Measurements from ENCODE around the gene PMP22.

Gene PMP22

DNA sequence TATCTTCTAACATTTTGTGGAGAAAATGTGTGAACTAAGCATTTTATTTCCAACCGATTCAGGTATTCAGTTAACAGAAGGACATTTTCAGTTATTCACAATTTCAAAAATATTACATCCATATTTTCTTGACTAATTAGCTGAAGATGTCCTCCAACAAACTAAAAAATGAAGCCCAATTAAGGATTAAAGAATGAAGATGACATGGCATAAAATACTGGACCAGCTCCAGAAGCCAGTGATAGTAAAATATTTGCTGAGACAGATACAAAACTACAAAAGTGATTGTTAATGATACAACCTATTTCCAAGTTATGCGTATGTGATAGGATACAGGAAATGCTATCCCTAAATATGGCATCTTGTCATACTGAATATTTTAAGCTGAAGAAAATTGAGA, 48.6 kb downstream of the PMP22 start:
- no peak for TF ChIP-seq TAF1 (IDR thresholded peaks at IDR 0.05; ENCODE audit: low read depth)

DNA sequence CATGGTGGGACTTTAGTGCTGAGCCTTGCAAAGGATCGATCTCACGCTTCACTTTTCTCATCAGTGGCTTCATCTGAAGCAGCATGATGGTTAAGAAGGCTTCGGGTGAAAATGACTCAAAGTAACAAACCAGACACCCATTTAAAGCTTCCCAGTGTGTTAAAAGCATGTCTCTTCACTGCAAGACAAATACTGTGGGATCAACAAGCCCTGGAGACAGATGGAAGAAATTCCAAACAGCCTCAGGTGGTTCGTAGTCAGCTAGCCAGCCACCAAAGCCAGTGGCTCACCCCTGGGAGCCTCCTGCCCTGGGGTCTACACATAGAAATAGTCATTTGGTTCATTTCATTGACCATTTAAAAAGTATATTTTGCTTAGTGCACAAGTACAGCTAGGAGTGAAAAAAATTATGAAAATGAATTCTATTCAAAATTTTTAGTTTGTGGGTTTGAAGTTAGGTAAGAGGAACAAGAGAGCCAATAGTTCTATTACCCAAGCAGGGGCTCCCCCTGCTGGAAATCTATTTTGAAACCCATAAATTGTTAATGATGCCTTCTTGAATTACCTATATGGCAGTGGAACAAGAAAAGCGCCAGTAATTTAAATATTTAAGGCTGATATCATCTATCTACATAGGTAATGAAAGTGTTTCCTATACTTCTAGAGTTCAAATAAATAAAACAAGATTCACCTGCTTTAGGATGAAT, 51.6 kb downstream of the PMP22 start:
- peak; percentile 35 for TF ChIP-seq RAD21 (IDR thresholded peaks at IDR 0.05; ENCODE audit: low read depth)
- no peak for TF ChIP-seq TEAD4 (IDR thresholded peaks at IDR 0.05)

DNA sequence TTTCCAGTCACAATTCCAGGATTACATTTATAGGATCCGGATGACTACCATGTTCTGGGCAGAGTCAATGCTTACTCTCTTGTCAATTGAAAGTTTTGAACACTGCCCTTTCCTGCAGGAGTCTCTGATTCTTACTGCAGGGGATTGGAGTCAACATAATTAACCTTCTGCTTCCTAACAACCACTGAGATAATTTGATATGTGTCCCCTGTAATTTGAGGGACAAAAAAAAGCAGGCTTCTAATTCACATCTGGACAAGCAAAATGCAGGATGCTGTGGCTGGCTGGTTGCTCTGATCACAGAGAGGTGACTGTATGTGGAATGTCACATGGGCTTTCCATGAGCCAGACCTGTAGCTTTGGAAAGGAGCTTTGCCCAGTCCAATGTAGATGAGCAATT, 54.9 kb downstream of the PMP22 start:
- TF ChIP-seq TAF1 (IDR thresholded peaks at IDR 0.05; ENCODE audit: low read depth): no peak
- TF ChIP-seq, protein P1, sequence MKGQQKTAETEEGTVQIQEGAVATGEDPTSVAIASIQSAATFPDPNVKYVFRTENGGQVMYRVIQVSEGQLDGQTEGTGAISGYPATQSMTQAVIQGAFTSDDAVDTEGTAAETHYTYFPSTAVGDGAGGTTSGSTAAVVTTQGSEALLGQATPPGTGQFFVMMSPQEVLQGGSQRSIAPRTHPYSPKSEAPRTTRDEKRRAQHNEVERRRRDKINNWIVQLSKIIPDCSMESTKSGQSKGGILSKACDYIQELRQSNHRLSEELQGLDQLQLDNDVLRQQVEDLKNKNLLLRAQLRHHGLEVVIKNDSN (IDR thresholded peaks at IDR 0.05): no peak
- TF ChIP-seq, protein P2, sequence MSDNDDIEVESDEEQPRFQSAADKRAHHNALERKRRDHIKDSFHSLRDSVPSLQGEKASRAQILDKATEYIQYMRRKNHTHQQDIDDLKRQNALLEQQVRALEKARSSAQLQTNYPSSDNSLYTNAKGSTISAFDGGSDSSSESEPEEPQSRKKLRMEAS (IDR thresholded peaks at IDR 0.05): no peak
- no peak for TF ChIP-seq YY1 (IDR thresholded peaks at IDR 0.05; ENCODE audit: low read depth)
- no peak for TF ChIP-seq EGR1 (IDR thresholded peaks at IDR 0.05)
- no peak for TF ChIP-seq EP300 (IDR thresholded peaks at IDR 0.05; ENCODE audit: borderline replicate concordance)

DNA sequence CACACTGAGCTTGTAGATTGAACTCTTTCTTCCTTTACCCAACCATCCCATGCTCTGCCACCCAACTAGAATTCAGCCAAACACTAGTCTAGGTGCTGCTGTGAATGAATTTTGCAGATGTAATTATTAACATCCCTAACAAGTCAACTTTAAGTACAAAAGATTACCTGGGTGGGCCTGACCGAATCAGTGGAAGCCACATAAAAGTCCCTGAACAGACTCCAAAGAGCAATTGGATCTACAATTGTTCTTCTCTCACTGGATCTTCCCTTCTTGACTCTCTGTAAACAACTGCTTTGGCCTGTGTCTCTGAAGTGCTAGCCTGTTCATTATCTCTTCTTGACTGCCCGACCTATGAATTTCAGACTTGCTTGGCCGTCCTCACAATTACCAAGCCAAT, 67.9 kb downstream of the PMP22 start:
- TF ChIP-seq TAF1 (IDR thresholded peaks at IDR 0.05; ENCODE audit: low read depth) (no peak), TCF12 (IDR thresholded peaks at IDR 0.05; ENCODE audit: low read depth) (no peak), FOXM1 (IDR thresholded peaks at IDR 0.05; ENCODE audit: borderline replicate concordance, low read depth) (no peak), YY1 (IDR thresholded peaks at IDR 0.05; ENCODE audit: low read depth) (no peak), NFIC (IDR thresholded peaks at IDR 0.05) (no peak), ZBTB7A (IDR thresholded peaks at IDR 0.05; ENCODE audit: low read depth) (no peak), EP300 (IDR thresholded peaks at IDR 0.05; ENCODE audit: borderline replicate concordance) (no peak), RAD21 (IDR thresholded peaks at IDR 0.05; ENCODE audit: low read depth) (no peak), CREB1 (IDR thresholded peaks at IDR 0.05; ENCODE audit: low read depth) (no peak), TEAD4 (IDR thresholded peaks at IDR 0.05) (no peak)
- TF ChIP-seq, protein P3, sequence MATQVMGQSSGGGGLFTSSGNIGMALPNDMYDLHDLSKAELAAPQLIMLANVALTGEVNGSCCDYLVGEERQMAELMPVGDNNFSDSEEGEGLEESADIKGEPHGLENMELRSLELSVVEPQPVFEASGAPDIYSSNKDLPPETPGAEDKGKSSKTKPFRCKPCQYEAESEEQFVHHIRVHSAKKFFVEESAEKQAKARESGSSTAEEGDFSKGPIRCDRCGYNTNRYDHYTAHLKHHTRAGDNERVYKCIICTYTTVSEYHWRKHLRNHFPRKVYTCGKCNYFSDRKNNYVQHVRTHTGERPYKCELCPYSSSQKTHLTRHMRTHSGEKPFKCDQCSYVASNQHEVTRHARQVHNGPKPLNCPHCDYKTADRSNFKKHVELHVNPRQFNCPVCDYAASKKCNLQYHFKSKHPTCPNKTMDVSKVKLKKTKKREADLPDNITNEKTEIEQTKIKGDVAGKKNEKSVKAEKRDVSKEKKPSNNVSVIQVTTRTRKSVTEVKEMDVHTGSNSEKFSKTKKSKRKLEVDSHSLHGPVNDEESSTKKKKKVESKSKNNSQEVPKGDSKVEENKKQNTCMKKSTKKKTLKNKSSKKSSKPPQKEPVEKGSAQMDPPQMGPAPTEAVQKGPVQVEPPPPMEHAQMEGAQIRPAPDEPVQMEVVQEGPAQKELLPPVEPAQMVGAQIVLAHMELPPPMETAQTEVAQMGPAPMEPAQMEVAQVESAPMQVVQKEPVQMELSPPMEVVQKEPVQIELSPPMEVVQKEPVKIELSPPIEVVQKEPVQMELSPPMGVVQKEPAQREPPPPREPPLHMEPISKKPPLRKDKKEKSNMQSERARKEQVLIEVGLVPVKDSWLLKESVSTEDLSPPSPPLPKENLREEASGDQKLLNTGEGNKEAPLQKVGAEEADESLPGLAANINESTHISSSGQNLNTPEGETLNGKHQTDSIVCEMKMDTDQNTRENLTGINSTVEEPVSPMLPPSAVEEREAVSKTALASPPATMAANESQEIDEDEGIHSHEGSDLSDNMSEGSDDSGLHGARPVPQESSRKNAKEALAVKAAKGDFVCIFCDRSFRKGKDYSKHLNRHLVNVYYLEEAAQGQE (IDR thresholded peaks at IDR 0.05; ENCODE audit: low read depth): no peak
- TF ChIP-seq, protein P1 (IDR thresholded peaks at IDR 0.05): no peak
- TF ChIP-seq, protein P2 (IDR thresholded peaks at IDR 0.05): no peak

DNA sequence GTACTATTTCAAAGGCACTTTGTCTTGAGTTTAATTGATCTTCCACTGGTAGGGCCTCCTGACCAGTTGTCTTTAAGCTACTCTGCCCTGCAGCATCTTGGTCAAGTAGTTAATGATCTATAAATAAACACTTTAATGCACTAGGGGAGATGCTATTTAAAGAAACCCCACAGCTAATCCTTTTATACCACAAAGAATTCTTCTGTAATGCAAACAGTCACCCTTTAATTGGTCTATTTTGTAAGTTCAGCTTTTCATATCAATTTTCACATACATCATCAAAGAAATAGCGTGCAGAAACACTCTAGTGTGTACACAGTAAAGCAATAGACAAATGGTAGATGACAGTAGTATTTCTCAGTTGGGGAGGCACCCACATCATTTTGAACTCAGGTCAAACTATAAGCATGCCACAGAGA, 70.3 kb downstream of the PMP22 start:
- TF ChIP-seq RAD21 (IDR thresholded peaks at IDR 0.05; ENCODE audit: low read depth) (no peak), TAF1 (IDR thresholded peaks at IDR 0.05; ENCODE audit: low read depth) (no peak), FOXM1 (IDR thresholded peaks at IDR 0.05; ENCODE audit: borderline replicate concordance, low read depth) (no peak), EGR1 (IDR thresholded peaks at IDR 0.05) (no peak), CEBPB (IDR thresholded peaks at IDR 0.05) (no peak), ZBTB7A (IDR thresholded peaks at IDR 0.05; ENCODE audit: low read depth) (no peak), EP300 (IDR thresholded peaks at IDR 0.05; ENCODE audit: borderline replicate concordance) (no peak), YY1 (IDR thresholded peaks at IDR 0.05; ENCODE audit: low read depth) (no peak), NFIC (IDR thresholded peaks at IDR 0.05) (no peak), CREB1 (IDR thresholded peaks at IDR 0.05; ENCODE audit: low read depth) (no peak), TEAD4 (IDR thresholded peaks at IDR 0.05) (no peak), TCF12 (IDR thresholded peaks at IDR 0.05; ENCODE audit: low read depth) (no peak)
- TF ChIP-seq, protein P1 (IDR thresholded peaks at IDR 0.05): no peak
- TF ChIP-seq, protein P2 (IDR thresholded peaks at IDR 0.05): no peak

DNA sequence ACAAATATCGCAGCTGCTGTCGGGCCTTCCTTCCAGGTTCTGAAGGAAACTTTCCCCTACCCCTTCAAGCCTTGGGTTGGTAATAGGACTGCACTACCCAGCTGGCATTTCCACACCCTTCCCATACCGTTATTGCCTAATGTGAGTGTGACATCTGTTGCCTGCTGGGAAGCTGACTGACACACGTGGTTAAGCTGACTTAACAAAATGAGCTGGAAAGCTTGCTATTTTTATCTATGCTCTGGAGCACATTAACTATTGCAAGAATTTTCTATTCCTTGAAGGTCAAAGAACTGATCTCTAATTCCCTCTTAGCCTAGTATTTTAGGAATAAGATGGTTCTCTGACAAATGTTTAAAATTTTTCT, 79.5 kb downstream of the PMP22 start:
- TF ChIP-seq CREB1 (IDR thresholded peaks at IDR 0.05; ENCODE audit: low read depth) (no peak), TCF12 (IDR thresholded peaks at IDR 0.05; ENCODE audit: low read depth) (no peak), TEAD4 (IDR thresholded peaks at IDR 0.05) (no peak), YY1 (IDR thresholded peaks at IDR 0.05; ENCODE audit: low read depth) (no peak), TAF1 (IDR thresholded peaks at IDR 0.05; ENCODE audit: low read depth) (no peak), CEBPB (IDR thresholded peaks at IDR 0.05) (no peak), EP300 (IDR thresholded peaks at IDR 0.05; ENCODE audit: borderline replicate concordance) (no peak), FOXM1 (IDR thresholded peaks at IDR 0.05; ENCODE audit: borderline replicate concordance, low read depth) (no peak)
- TF ChIP-seq, protein P1 (IDR thresholded peaks at IDR 0.05): no peak
- TF ChIP-seq, protein P3 (IDR thresholded peaks at IDR 0.05; ENCODE audit: low read depth): no peak
- TF ChIP-seq, protein P2 (IDR thresholded peaks at IDR 0.05): no peak

Data from Ishikawa (cell line).